Mucosa of descending colon (tissue), 3 donors: ENCODE results near the gene NKX2-8. TPM values are rescaled to one million over a fixed set of nuclear protein-coding genes. Genes with fewer than 3 reads are reported as not detected.

Source experiments
- ATAC-seq: fragments of 200-7000 bp; cut with Tn5 transposase; one replicate; pipeline ENCODE4 v1.9.1; 2020; ENCODE audit warnings: mild to moderate bottlenecking, moderate library complexity
- DNase-seq, 3 donors: peaks; one replicate each; pipeline ENCODE4 v3.0.0-alpha.2; 2020
- H3K36me3 ChIP-seq: fragments of 200-600 bp; one replicate; pipeline ENCODE4 v1.8.0; 2021; ENCODE audit warnings: low read depth, mild to moderate bottlenecking
- H3K4me1 ChIP-seq: fragments of 200-600 bp; one replicate; pipeline ENCODE4 v1.8.0; 2021; ENCODE audit warnings: low read depth, mild to moderate bottlenecking
- H3K4me3 ChIP-seq: fragments of 200-600 bp; one replicate; pipeline ENCODE4 v1.8.0; 2021; ENCODE audit warnings: mild to moderate bottlenecking
- H3K9me3 ChIP-seq: fragments of 200-600 bp; one replicate; pipeline ENCODE4 v1.8.0; 2021; ENCODE audit warnings: mild to moderate bottlenecking
- CTCF ChIP-seq: fragments of 200-600 bp; IDR thresholded peaks from one replicate; pipeline ENCODE4 v1.8.0; 2022; ENCODE audit warnings: antibody characterized with exemption, mild to moderate bottlenecking
- intact Hi-C, 2 donors: fragments of 100-400 bp; cut with DNase I in 1 of 2; cut with micrococcal nuclease in 1 of 2; formaldehyde crosslinking; loops; one replicate each; pipeline versions ENCODE4 v1.11.0 to v1.11.1; 2022; cut with DNase I, micrococcal nuclease
- total RNA-seq, 3 donors: library from RNA; stranded (reverse); fragmentation: NEBNext Ultra II Directional in 2 of 3; extraction: Animal tissue kit (Norgen Biotek cat#: 25700) in 2 of 3; gene quantifications; one replicate each; pipeline versions ENCODE4 v1.2.1 to v1.2.4, GENCODE V29; 2021 to 2023
- donor health status: DM: no; HTN: no; CAD: no; lungs with moderate emphysema.
- donor health status: DM: no; HTN: no; CAD: no.
- donor health status: DM: no; HTN: yes; CAD: no.

NKX2-8 gene
- total RNA-seq, 3 donors from 2014 or later, result not detected

GRCh38 chr14:36604757-36605505, 22.5 kb upstream of the NKX2-8 start:
- intact Hi-C loops, result no loop called here
- peak; percentile 85 for ATAC-seq
- TF ChIP-seq CTCF, result peak; percentile 50
- no peaks in the 10 kb centered on the region for H3K4me1 ChIP-seq
- H3K9me3 ChIP-seq, result no peaks in the 10 kb centered on the region
- H3K36me3 ChIP-seq, result no peaks in the 10 kb centered on the region
- DNase-seq, result peak in 1 of 3 donors; percentile 69
- no peak overlapping the region for H3K4me3 ChIP-seq

GRCh38 chr14:36600431-36600830, 18.0 kb upstream of the NKX2-8 start:
- TF ChIP-seq CTCF, result no peak
- intact Hi-C loops, result no loop called here

GRCh38 chr14:36591482-36591881, 9.1 kb upstream of the NKX2-8 start:
- Histone ChIP-seq H3K4me1 (no peaks in the 10 kb centered on the region), H3K36me3 (no peaks in the 10 kb centered on the region), H3K4me3 (no peak overlapping the region), H3K9me3 (no peaks in the 10 kb centered on the region)
- intact Hi-C loops, result no loop called here
- no peak for DNase-seq
- TF ChIP-seq CTCF, result no peak
- no peak for ATAC-seq

More at GRCh38 chr14:36600431-36600830, 18.0 kb upstream of the NKX2-8 start:
- ATAC-seq (no peak), DNase-seq (no peak)
- Histone ChIP-seq H3K9me3 (no peaks in the 10 kb centered on the region), H3K36me3 (no peaks in the 10 kb centered on the region), H3K4me1 (no peaks in the 10 kb centered on the region), H3K4me3 (no peak overlapping the region)

GRCh38 chr14:36588788-36589187, 6.4 kb upstream of the NKX2-8 start:
- ATAC-seq (no peak), DNase-seq (no peak)
- no peak for TF ChIP-seq CTCF
- Histone ChIP-seq H3K4me1 (no peaks in the 10 kb centered on the region), H3K9me3 (no peaks in the 10 kb centered on the region), H3K36me3 (no peaks in the 10 kb centered on the region), H3K4me3 (no peak overlapping the region)
- intact Hi-C loops, result no loop called here

- Histone ChIP-seq H3K9me3 (no peaks in the 10 kb centered on the region), H3K36me3 (no peaks in the 10 kb centered on the region), H3K4me3 (no peak overlapping the region), H3K4me1 (no peaks in the 10 kb centered on the region)
- TF ChIP-seq CTCF, result no peak
- intact Hi-C loops, result no loop called here
- ATAC-seq (no peak), DNase-seq (no peak)
These were observed 5.7 kb upstream of the NKX2-8 start for GRCh38 chr14:36588119-36588518.
